ENCODE results near the gene WNT8A. TPM values are rescaled to one million over a fixed set of nuclear protein-coding genes. Genes with fewer than 3 reads are reported as not detected.

The WNT8A gene
- polyA plus RNA-seq, 1 donor: 0.15 TPM

GRCh38 chr5:138139781-138140090, 55.9 kb downstream of the WNT8A start:
- no peak for DNase-seq

DNA sequence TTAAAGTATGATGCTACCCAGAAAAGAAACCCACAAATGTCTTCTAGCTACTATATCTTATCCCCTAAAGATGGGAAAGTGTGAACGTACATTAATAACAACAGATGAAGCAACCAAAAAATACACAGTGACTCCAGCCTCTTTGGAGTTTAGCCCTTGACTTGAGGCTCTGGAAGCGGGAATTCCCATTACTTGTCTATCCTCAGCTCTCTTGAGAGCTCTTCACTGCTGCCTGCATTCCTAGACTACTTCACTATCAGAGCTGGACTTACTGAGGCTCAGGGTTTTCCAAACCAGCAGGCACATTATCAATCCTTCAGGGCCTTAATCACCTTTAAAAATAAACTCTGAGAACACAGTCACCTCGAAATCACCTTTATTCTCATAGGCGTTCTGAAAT, 56.4 kb downstream of the WNT8A start:
- DNase-seq: no peak

Other genes with a start within 250 kb of the WNT8A start
- gene MYOT, start 216.2 kb upstream of the WNT8A start, polyA plus RNA-seq (ENCODE audit: insufficient read length): 1.5 TPM
- 0.48 TPM for gene PKD2L2, start 194.6 kb upstream of the WNT8A start, polyA plus RNA-seq (ENCODE audit: insufficient read length)
- 68.3 TPM for gene FAM13B, start 51.0 kb upstream of the WNT8A start, polyA plus RNA-seq (ENCODE audit: insufficient read length)
- gene NME5, start 55.4 kb downstream of the WNT8A start, polyA plus RNA-seq (ENCODE audit: insufficient read length): 31.8 TPM
- gene BRD8, start 94.6 kb downstream of the WNT8A start, polyA plus RNA-seq (ENCODE audit: insufficient read length): 228 TPM
- gene KIF20A, start 95.1 kb downstream of the WNT8A start, polyA plus RNA-seq (ENCODE audit: insufficient read length): 61.8 TPM
- 73.4 TPM for gene CDC23, start 129.3 kb downstream of the WNT8A start, polyA plus RNA-seq (ENCODE audit: insufficient read length)
- gene GFRA3, start 190.6 kb downstream of the WNT8A start, polyA plus RNA-seq (ENCODE audit: insufficient read length): 3.2 TPM
- 11.7 TPM for gene CDC25C, start 247.8 kb downstream of the WNT8A start, polyA plus RNA-seq (ENCODE audit: insufficient read length)